Smooth muscle cell of the pulmonary artery (primary cell): ENCODE measurements around the gene ITPRIPL1. TPM values are rescaled to one million over a fixed set of nuclear protein-coding genes. Genes with fewer than 3 reads are reported as not detected.

ENCODE experiments used
- total RNA-seq: library from RNA; depleted of rRNA; stranded (reverse); fragments of >200 nt; gene quantifications from 2 replicates; pipeline ENCODE4 v1.2.3, GENCODE V29; 2014

Gene ITPRIPL1
- total RNA-seq, result 0.26 and 1.3 TPM in 2 replicates

GRCh38 chr2:96325041-96325883 lies at the start of gene ITPRIPL1:
Gene ITPRIPL1 (plus strand): TSS chr2:96325317. CDS start chr2:96325840, 523 bp downstream.

GRCh38 chr2:96305091-96305978 lies 19.8 kb upstream of the ITPRIPL1 start, which contains the start of gene SNRNP200:
Gene SNRNP200 (minus strand): TSS chr2:96305546. CDS start chr2:96305437, 109 bp downstream.

Other genes with a start within 250 kb of the ITPRIPL1 start
- 0.33 and 14.9 TPM in 2 replicates for gene ADRA2B, start 208.7 kb upstream of the ITPRIPL1 start, total RNA-seq
- gene ASTL, start 186.8 kb upstream of the ITPRIPL1 start, total RNA-seq, result 0.07 TPM in 1 of 2 replicates, not detected in the other
- 2.3 and 2.9 TPM in 2 replicates for gene DUSP2, start 179.9 kb upstream of the ITPRIPL1 start, total RNA-seq
- gene STARD7, start 116.5 kb upstream of the ITPRIPL1 start, total RNA-seq, result 97.5 and 116 TPM in 2 replicates
- gene TMEM127, start 59.3 kb upstream of the ITPRIPL1 start, total RNA-seq, result 39.7 and 44.0 TPM in 2 replicates
- 77.7 and 91.6 TPM in 2 replicates for gene CIAO1, start 59.1 kb upstream of the ITPRIPL1 start, total RNA-seq
- gene SNRNP200, start 19.8 kb upstream of the ITPRIPL1 start, total RNA-seq, result 77.9 and 84.9 TPM in 2 replicates
- 2.4 and 5.4 TPM in 2 replicates for gene NCAPH, start 10.4 kb downstream of the ITPRIPL1 start, total RNA-seq
- 0.20 TPM in 1 of 2 replicates, not detected in the other for gene NEURL3, start 180.0 kb downstream of the ITPRIPL1 start, total RNA-seq
- 14.1 and 15.9 TPM in 2 replicates for gene ARID5A, start 211.4 kb downstream of the ITPRIPL1 start, total RNA-seq